Parathyroid adenoma (tissue), 2 donors: ENCODE measurements around the gene UBE2D2.
"Not testable (repeated sequence)": the region's sequence is repeated elsewhere in the genome, so short reads cannot be mapped to it uniquely, and the experiment has no call there.

Experiments used
- H2AFZ ChIP-seq: fragments of 300-600 bp; sonication (generic); one replicate; pipeline ENCODE4 v1.7.0; 2017; ENCODE audit warnings: antibody characterized with exemption, mild to moderate bottlenecking
- H3K27ac ChIP-seq: fragments of 300-600 bp; sonication (generic); one replicate; pipeline ENCODE4 v1.7.0; 2017
- H3K27me3 ChIP-seq: fragments of 300-600 bp; sonication (generic); one replicate; pipeline ENCODE4 v1.7.0; 2017; ENCODE audit warnings: low read length; ENCODE audit not compliant: control insufficient read depth, insufficient read depth
- H3K36me3 ChIP-seq: fragments of 300-600 bp; sonication (generic); one replicate; pipeline ENCODE4 v1.7.0; 2017; ENCODE audit warnings: low read length; ENCODE audit not compliant: control insufficient read depth, insufficient read depth
- H3K4me1 ChIP-seq: fragments of 300-600 bp; sonication (generic); one replicate; pipeline ENCODE4 v1.7.0; 2017; ENCODE audit warnings: control low read depth
- H3K4me2 ChIP-seq: fragments of 300-600 bp; sonication (generic); one replicate; pipeline ENCODE4 v1.7.0; 2017; ENCODE audit warnings: low read length
- H3K4me3 ChIP-seq: fragments of 300-600 bp; sonication (generic); one replicate; pipeline ENCODE4 v1.7.0; 2017; ENCODE audit warnings: low read depth, low read length
- H3K79me2 ChIP-seq: fragments of 300-600 bp; sonication (generic); one replicate; pipeline ENCODE4 v1.7.0; 2017; ENCODE audit warnings: control low read depth
- H3K9ac ChIP-seq: fragments of 300-600 bp; sonication (generic); one replicate; pipeline ENCODE4 v1.7.0; 2017; ENCODE audit warnings: mild to moderate bottlenecking
- H3K9me3 ChIP-seq: fragments of 300-600 bp; sonication (generic); one replicate; pipeline ENCODE4 v1.7.0; 2017; ENCODE audit warnings: low read length; ENCODE audit not compliant: control insufficient read depth
- TF ChIP-seq, protein P1 (sequence below): fragments of 300-600 bp; sonication (generic); IDR thresholded peaks from one replicate; pipeline ENCODE4 v1.7.0; 2017; ENCODE audit warnings: antibody characterized with exemption, mild to moderate bottlenecking
- donor health status: primary hyperparathyroidism.

UBE2D2 gene

GRCh38 chr5:139600336-139600949 lies 39.3 kb downstream of the UBE2D2 start:
- Histone ChIP-seq H3K27ac (no peak overlapping the region), H3K79me2 (peaks cover 39% of the 10 kb centered on the region), H3K4me3 (no peak overlapping the region), H3K4me2 (no peak overlapping the region), H3K36me3 (no peaks in the 10 kb centered on the region), H3K27me3 (no peaks in the 10 kb centered on the region), H3K4me1 (no peaks in the 10 kb centered on the region), H3K9me3 (no peaks in the 10 kb centered on the region), H2AFZ (no peak overlapping the region), H3K9ac (no peak overlapping the region)
- TF ChIP-seq, protein P1, sequence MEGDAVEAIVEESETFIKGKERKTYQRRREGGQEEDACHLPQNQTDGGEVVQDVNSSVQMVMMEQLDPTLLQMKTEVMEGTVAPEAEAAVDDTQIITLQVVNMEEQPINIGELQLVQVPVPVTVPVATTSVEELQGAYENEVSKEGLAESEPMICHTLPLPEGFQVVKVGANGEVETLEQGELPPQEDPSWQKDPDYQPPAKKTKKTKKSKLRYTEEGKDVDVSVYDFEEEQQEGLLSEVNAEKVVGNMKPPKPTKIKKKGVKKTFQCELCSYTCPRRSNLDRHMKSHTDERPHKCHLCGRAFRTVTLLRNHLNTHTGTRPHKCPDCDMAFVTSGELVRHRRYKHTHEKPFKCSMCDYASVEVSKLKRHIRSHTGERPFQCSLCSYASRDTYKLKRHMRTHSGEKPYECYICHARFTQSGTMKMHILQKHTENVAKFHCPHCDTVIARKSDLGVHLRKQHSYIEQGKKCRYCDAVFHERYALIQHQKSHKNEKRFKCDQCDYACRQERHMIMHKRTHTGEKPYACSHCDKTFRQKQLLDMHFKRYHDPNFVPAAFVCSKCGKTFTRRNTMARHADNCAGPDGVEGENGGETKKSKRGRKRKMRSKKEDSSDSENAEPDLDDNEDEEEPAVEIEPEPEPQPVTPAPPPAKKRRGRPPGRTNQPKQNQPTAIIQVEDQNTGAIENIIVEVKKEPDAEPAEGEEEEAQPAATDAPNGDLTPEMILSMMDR, result no peak

DNA sequence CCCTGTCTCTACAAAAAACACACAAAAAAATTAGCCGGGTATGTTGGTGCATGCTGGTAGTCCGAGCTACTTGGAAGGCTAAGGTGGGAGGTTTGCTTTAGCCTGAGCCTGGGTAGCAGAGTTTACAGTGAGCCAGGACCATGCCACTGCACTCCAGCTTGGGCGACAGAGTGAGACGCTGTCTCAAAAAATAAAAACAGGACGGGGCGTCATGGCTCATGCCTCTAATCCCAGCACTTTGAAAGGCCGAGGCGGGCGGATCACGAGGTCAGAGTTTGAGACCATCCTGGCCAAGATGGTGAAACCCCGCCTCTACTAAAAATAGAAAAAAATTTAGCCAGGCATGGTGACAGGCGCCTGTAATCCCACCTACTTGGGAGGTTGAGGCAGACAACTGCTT lies 40.3 kb downstream of the UBE2D2 start:
- Histone ChIP-seq H3K4me1 (no peaks in the 10 kb centered on the region), H3K9me3 (no peaks in the 10 kb centered on the region), H3K9ac (no peak overlapping the region), H3K79me2 (peaks cover 41% of the 10 kb centered on the region), H3K4me2 (no peak overlapping the region), H3K4me3 (no peak overlapping the region), H3K27me3 (no peaks in the 10 kb centered on the region), H2AFZ (no peak overlapping the region), H3K36me3 (no peaks in the 10 kb centered on the region), H3K27ac (no peak overlapping the region)
- TF ChIP-seq, protein P1, result no peak

DNA sequence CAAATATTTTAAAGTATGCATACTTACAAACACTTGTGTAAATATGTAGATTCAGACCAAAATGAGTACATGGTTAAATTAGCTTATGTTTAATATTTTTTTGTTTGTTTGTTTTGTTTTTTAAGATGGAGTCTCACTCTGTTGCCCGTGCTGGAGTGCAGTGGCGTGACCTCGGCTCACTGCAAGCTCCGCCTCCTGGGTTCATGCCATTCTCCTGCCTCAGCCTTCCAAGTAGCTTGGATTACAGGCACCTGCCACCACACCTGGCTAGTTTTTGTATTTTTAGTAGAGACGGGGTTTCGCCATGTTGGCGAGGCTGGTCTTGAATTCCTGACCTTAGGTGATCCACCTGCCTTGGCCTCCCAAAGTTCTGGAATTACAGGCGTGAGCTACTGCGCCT lies 40.8 kb downstream of the UBE2D2 start:
- H3K27ac ChIP-seq, H3K9me3 ChIP-seq, H3K9ac ChIP-seq, H3K36me3 ChIP-seq, H3K27me3 ChIP-seq, H3K4me1 ChIP-seq, H3K4me2 ChIP-seq, H3K4me3 ChIP-seq, H2AFZ ChIP-seq: not testable (repeated sequence)
- H3K79me2 ChIP-seq, result peaks cover 41% of the 10 kb centered on the region

GRCh38 chr5:139605887-139606286 lies 44.7 kb downstream of the UBE2D2 start:
- H3K36me3 ChIP-seq, result no peaks in the 10 kb centered on the region
- H3K4me1 ChIP-seq, result no peaks in the 10 kb centered on the region

DNA sequence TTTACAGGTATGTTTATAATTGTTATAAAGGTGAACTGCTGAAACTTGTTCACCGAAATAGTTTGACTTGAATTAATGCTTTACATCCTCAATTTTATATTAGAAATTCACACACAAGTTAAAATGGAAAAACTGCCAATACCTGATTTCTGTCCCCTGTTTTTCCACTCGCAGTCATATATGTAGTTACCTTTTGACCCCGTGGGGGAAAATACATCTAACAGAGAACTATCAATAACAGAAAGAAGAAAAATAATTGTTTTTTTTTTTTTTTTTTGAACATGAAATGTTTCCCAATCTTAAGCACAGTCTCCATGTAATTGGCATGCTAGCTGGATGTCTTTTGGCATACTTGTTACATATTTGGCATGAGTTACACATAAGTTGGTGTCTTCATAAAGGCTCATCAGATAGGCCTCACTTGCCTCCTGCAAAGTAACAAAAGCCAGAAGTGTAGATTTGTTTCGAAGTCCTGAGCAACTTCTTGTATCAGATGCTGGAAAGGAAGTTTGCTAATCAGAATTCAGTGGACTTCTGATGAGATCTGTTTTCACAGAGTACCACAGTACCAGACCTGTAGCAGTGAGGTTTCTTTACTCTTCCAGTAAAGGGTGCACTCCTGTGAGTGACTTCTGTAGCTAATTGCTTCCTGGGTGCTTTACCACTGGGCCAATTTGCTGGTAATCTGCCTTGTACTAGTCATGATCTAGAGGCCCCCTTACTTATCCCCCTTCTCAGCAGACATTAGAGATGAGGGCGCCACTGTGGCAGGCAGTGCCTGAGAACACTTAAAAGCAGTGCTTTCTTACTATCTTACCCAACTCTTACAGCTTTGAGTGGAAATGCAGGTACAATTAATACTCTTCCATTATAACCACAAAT lies 50.8 kb downstream of the UBE2D2 start:
- Histone ChIP-seq H3K4me3 (no peak overlapping the region), H3K4me2 (no peak overlapping the region), H3K4me1 (peaks cover 2% of the 10 kb centered on the region), H3K9ac (no peak overlapping the region), H2AFZ (no peak overlapping the region), H3K9me3 (no peaks in the 10 kb centered on the region), H3K36me3 (no peaks in the 10 kb centered on the region), H3K27ac (no peak overlapping the region), H3K27me3 (no peaks in the 10 kb centered on the region), H3K79me2 (peaks cover 8% of the 10 kb centered on the region)
- TF ChIP-seq, protein P1, result no peak

More at GRCh38 chr5:139605887-139606286, 44.7 kb downstream of the UBE2D2 start:
- Histone ChIP-seq H3K4me2 (no peak overlapping the region), H3K27me3 (no peaks in the 10 kb centered on the region), H3K9ac (no peak overlapping the region), H3K4me3 (no peak overlapping the region), H3K9me3 (no peaks in the 10 kb centered on the region), H2AFZ (no peak overlapping the region), H3K27ac (no peak overlapping the region), H3K79me2 (peaks cover 39% of the 10 kb centered on the region)
- TF ChIP-seq, protein P1, result no peak
